Kidney tubule cell (primary cell): ENCODE data around the gene EXOSC6.
"Not testable (repeated sequence)": the region's sequence is repeated elsewhere in the genome, so short reads cannot be mapped to it uniquely, and the experiment has no call there.

Source experiments
- DNase-seq: peaks from one replicate; pipeline ENCODE4 v3.0.0-alpha.2; 2018; ENCODE audit warnings: low spot score

Gene EXOSC6

GRCh38 chr16:70251629-70252354 lies at the start of gene EXOSC6:
Gene EXOSC6, minus strand, starts transcription at chr16:70251940. Its CDS starts 40 bp downstream, at chr16:70251900.
- peak; percentile 96 for DNase-seq

GRCh38 chr16:70301121-70301520 lies 49.4 kb upstream of the EXOSC6 start:
- no peak for DNase-seq

- peak; percentile 70 for DNase-seq
Observed at GRCh38 chr16:70298988-70299938, 47.5 kb upstream of the EXOSC6 start, which contains the start of gene DDX19B. Gene DDX19B, plus strand, starts transcription at chr16:70299186. Its CDS starts 112 bp downstream, at chr16:70299298.

GRCh38 chr16:70295634-70296033 lies 43.9 kb upstream of the EXOSC6 start:
- no peak for DNase-seq

GRCh38 chr16:70294385-70295025 lies 42.8 kb upstream of the EXOSC6 start:
- DNase-seq, result no peak

GRCh38 chr16:70292148-70292547 lies 40.4 kb upstream of the EXOSC6 start:
- DNase-seq, result not testable (repeated sequence)

GRCh38 chr16:70290949-70291519 lies 39.3 kb upstream of the EXOSC6 start:
- DNase-seq, result no peak

GRCh38 chr16:70289229-70290094 lies 37.7 kb upstream of the EXOSC6 start, which contains the start of gene AARS1:
Gene AARS1, minus strand, starts transcription at chr16:70289506. Its CDS starts 6,743 bp downstream, at chr16:70282763.
- peak; percentile 100 for DNase-seq

- DNase-seq, result not testable (repeated sequence)
Observed at GRCh38 chr16:70287304-70287971, 35.7 kb upstream of the EXOSC6 start.

GRCh38 chr16:70276392-70276791 lies 24.7 kb upstream of the EXOSC6 start:
- DNase-seq, result no peak

GRCh38 chr16:70271696-70272095 lies 20.0 kb upstream of the EXOSC6 start:
- DNase-seq, result no peak

- DNase-seq, result no peak
Observed at GRCh38 chr16:70270176-70270575, 18.4 kb upstream of the EXOSC6 start.

GRCh38 chr16:70269471-70269870 lies 17.7 kb upstream of the EXOSC6 start:
- DNase-seq, result no peak

GRCh38 chr16:70267922-70268321 lies 16.2 kb upstream of the EXOSC6 start:
- not testable (repeated sequence) for DNase-seq

- peak; percentile 64 for DNase-seq
Observed at GRCh38 chr16:70267516-70267915, 15.8 kb upstream of the EXOSC6 start.

- not testable (repeated sequence) for DNase-seq
Observed at GRCh38 chr16:70259903-70260302, 8.2 kb upstream of the EXOSC6 start.

- DNase-seq, result no peak
Observed at GRCh38 chr16:70258946-70259345, 7.2 kb upstream of the EXOSC6 start.

GRCh38 chr16:70258065-70258464 lies 6.3 kb upstream of the EXOSC6 start:
- no peak for DNase-seq

- no peak for DNase-seq
Observed at GRCh38 chr16:70257391-70257790, 5.7 kb upstream of the EXOSC6 start.

GRCh38 chr16:70255574-70255973 lies 3.8 kb upstream of the EXOSC6 start:
- no peak for DNase-seq
